H9 (cell line): ENCODE measurements around the gene ATF4. TPM values are rescaled to one million over a fixed set of nuclear protein-coding genes. Genes with fewer than 3 reads are reported as not detected.
A peak's percentile ranks its signal among the peaks of the same experiment; 100 is the strongest.
"Not testable (repeated sequence)": the region's sequence is repeated elsewhere in the genome, so short reads cannot be mapped to it uniquely, and the experiment has no call there.

Experiments
- DNase-seq: peaks from one replicate; pipeline ENCODE4 v3.0.0-alpha.2; 2017
- H2AFZ ChIP-seq: one replicate; pipeline ENCODE4 v1.6.1; 2013; ENCODE audit warnings: mild to moderate bottlenecking, low read length, control low read depth, moderate library complexity
- H2AK5ac ChIP-seq: 2 replicates; pipeline ENCODE4 v1.6.1; 2013; ENCODE audit warnings: low read length, control low read depth, mixed read lengths; ENCODE audit not compliant: insufficient read length
- H2BK120ac ChIP-seq: one replicate; pipeline ENCODE4 v1.6.1; 2013; ENCODE audit warnings: low read depth, mild to moderate bottlenecking, low read length, control low read depth, inconsistent platforms; ENCODE audit not compliant: poor library complexity, severe bottlenecking
- H2BK12ac ChIP-seq: 2 replicates; pipeline ENCODE4 v1.6.1; 2013; ENCODE audit warnings: low read length, control low read depth, mixed read lengths, low read depth; ENCODE audit not compliant: insufficient read length
- H2BK15ac ChIP-seq: 2 replicates; pipeline ENCODE4 v1.6.1; 2013; ENCODE audit warnings: low read depth, low read length, control low read depth
- H2BK20ac ChIP-seq: one replicate; pipeline ENCODE4 v1.6.1; 2013; ENCODE audit warnings: low read depth, mild to moderate bottlenecking, low read length, control low read depth, inconsistent platforms; ENCODE audit not compliant: poor library complexity, severe bottlenecking
- H2BK5ac ChIP-seq: 2 replicates; pipeline ENCODE4 v1.6.1; 2013; ENCODE audit warnings: low read length, control low read depth, mixed read lengths; ENCODE audit not compliant: insufficient read length
- H3K14ac ChIP-seq: 2 replicates; pipeline ENCODE4 v1.6.1; 2013; ENCODE audit warnings: low read length, control low read depth; ENCODE audit not compliant: insufficient read depth
- H3K18ac ChIP-seq: 2 replicates; pipeline ENCODE4 v1.6.1; 2013; ENCODE audit warnings: low read depth, mild to moderate bottlenecking, mixed read lengths, low read length, control low read depth; ENCODE audit not compliant: insufficient read length
- H3K23ac ChIP-seq: 2 replicates; pipeline ENCODE4 v1.6.1; 2013; ENCODE audit warnings: low read length, control low read depth, mixed read lengths, low read depth; ENCODE audit not compliant: insufficient read length
- H3K23me2 ChIP-seq: 2 replicates; pipeline ENCODE4 v1.6.1; 2013; ENCODE audit warnings: low read depth, mild to moderate bottlenecking, mixed read lengths, low read length, control low read depth; ENCODE audit not compliant: insufficient read length, poor library complexity, severe bottlenecking
- H3K27ac ChIP-seq: 2 replicates; pipeline ENCODE4 v1.5.1; 2013; ENCODE audit warnings: low read length, control low read depth, mixed read lengths, low read depth; ENCODE audit not compliant: insufficient read length
- H3K27me3 ChIP-seq: 2 replicates; pipeline ENCODE4 v1.6.1; 2013; ENCODE audit warnings: low read length, control low read depth, inconsistent platforms; ENCODE audit not compliant: insufficient read depth
- H3K4ac ChIP-seq: 2 replicates; pipeline ENCODE4 v1.6.1; 2013; ENCODE audit warnings: low read depth, mild to moderate bottlenecking, control low read depth, inconsistent platforms, low read length, moderate library complexity
- H3K4me1 ChIP-seq: 2 replicates; pipeline ENCODE4 v1.6.1; 2013; ENCODE audit warnings: low read length, control low read depth, inconsistent platforms; ENCODE audit not compliant: insufficient read depth
- H3K4me2 ChIP-seq: 2 replicates; pipeline ENCODE4 v1.6.1; 2013; ENCODE audit warnings: low read length, control low read depth, mixed read lengths; ENCODE audit not compliant: insufficient read length, insufficient read depth
- H3K56ac ChIP-seq: 2 replicates; pipeline ENCODE4 v1.6.1; 2013; ENCODE audit warnings: low read depth, mild to moderate bottlenecking, mixed read lengths, low read length, control low read depth; ENCODE audit not compliant: insufficient read length
- H3K79me1 ChIP-seq: 2 replicates; pipeline ENCODE4 v1.6.1; 2013; ENCODE audit warnings: low read depth, mild to moderate bottlenecking, moderate library complexity, low read length, control low read depth, inconsistent platforms; ENCODE audit not compliant: insufficient read depth, poor library complexity, severe bottlenecking
- H3K79me2 ChIP-seq: 2 replicates; pipeline ENCODE4 v1.6.1; 2013; ENCODE audit warnings: low read length, control low read depth, inconsistent platforms; ENCODE audit not compliant: insufficient read depth
- H3K9ac ChIP-seq: 2 replicates; pipeline ENCODE4 v1.6.1; 2013; ENCODE audit warnings: low read length, control low read depth, mixed read lengths; ENCODE audit not compliant: insufficient read length; ENCODE audit errors: extremely low read depth
- H3K9me3 ChIP-seq: one replicate; pipeline ENCODE4 v1.6.1; 2013; ENCODE audit warnings: low read depth, low read length, inconsistent platforms; ENCODE audit not compliant: control insufficient read depth
- H3T11ph ChIP-seq: one replicate; pipeline ENCODE4 v1.6.1; 2013; ENCODE audit warnings: mild to moderate bottlenecking, low read length, control low read depth, inconsistent platforms
- H4K20me1 ChIP-seq: one replicate; pipeline ENCODE4 v1.6.1; 2013; ENCODE audit not compliant: control insufficient read depth, insufficient read length, insufficient read depth
- H4K5ac ChIP-seq: 2 replicates; pipeline ENCODE4 v1.6.1; 2013; ENCODE audit warnings: low read depth, mild to moderate bottlenecking, mixed read lengths, low read length, control low read depth; ENCODE audit not compliant: insufficient read length
- H4K8ac ChIP-seq: replicated peaks from 2 replicates; pipeline ENCODE4 v1.6.1; 2013; ENCODE audit warnings: low read length, control low read depth, mixed read lengths, low read depth; ENCODE audit not compliant: insufficient read length
- H4K91ac ChIP-seq: 2 replicates; pipeline ENCODE4 v1.6.1; 2013; ENCODE audit warnings: low read depth, mild to moderate bottlenecking, moderate library complexity, mixed read lengths, low read length, control low read depth; ENCODE audit not compliant: insufficient read length
- H3K27ac Mint-ChIP-seq, 3 experiments: 2 replicates in 2 of 3; 3 replicates in 1 of 3; pipeline ENCODE4 v1.8.0; 2020 to 2021; ENCODE audit warnings: mixed read lengths in 3 of 3, mild to moderate bottlenecking in 1 of 3, moderate library complexity in 1 of 3
- H3K27me3 Mint-ChIP-seq: 2 replicates; pipeline ENCODE4 v1.8.0; 2021; ENCODE audit warnings: low read depth, mild to moderate bottlenecking, moderate library complexity, mixed read lengths
- H3K36me3 Mint-ChIP-seq, 3 experiments: 2 replicates in 2 of 3; 3 replicates in 1 of 3; pipeline ENCODE4 v1.8.0; 2020 to 2021; ENCODE audit warnings: low read depth in 3 of 3, mixed read lengths in 3 of 3; ENCODE audit not compliant: insufficient read depth in 1 of 3
- H3K4me1 Mint-ChIP-seq, 2 experiments: 2 replicates each; pipeline ENCODE4 v1.8.0; 2020; ENCODE audit warnings: mixed read lengths in 2 of 2
- H3K4me3 Mint-ChIP-seq, 2 experiments: 2 replicates in 1 of 2; 3 replicates in 1 of 2; pipeline ENCODE4 v1.8.0; 2020 to 2021; ENCODE audit warnings: mild to moderate bottlenecking in 2 of 2, mixed read lengths in 2 of 2, moderate library complexity in 1 of 2
- H3K9me3 Mint-ChIP-seq, 2 experiments: 2 replicates in 1 of 2; 3 replicates in 1 of 2; pipeline ENCODE4 v1.8.0; 2020; ENCODE audit warnings: mild to moderate bottlenecking in 2 of 2, mixed read lengths in 2 of 2, moderate library complexity in 1 of 2
- WGBS: extraction: QIAGEN DNeasy Blood & Tissue Kit; methylation state at CpG from one replicate; pipeline ENCODE4 v1.1.7; 2013; ENCODE audit warnings: missing lambda C conversion rate, low lambda C conversion rate, mixed read lengths; ENCODE audit not compliant: insufficient read length; ENCODE audit errors: extremely low coverage; 5-methylcytosine and 5-hydroxymethylcytosine counted together
- total RNA-seq: library from RNA; stranded (reverse); gene quantifications from 2 replicates; pipeline ENCODE4 v1.2.1, GENCODE V29; 2021
- TF ChIP-seq, protein P1 (sequence below): fragments of 200-600 bp; sonication (generic); conservative IDR thresholded peaks from 3 replicates; pipeline ENCODE4 v1.8.0; 2021; ENCODE audit warnings: antibody characterized with exemption, mild to moderate bottlenecking

Gene ATF4
- total RNA-seq, 1 experiment from 2014 or later = 455 TPM

DNA sequence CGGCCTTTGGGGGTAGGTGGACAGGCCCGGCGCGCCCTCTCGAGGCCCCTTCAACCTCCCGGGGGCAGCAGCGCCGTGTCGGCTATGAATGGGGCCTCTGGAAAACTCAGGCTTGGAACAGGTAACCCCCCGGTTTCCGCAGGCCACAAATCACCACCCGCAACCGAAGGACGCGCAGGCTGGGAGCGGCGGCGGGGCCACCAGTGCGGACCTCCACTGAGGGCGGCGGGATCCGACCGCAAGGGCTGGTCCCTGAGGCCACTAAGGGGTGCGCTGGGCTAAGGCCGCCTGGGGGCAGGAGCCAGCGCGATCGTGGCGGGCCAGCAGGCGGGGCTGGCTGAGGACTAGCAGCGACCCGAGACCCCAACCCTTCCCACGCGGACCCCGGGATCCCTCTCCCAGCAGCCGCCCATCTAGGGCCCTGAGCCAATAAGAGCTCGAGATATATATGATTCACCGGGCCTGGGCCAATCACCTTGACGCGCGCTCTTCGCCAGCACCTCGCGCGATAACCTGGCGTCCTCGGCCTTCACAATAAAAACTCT, 609 bp upstream of the ATF4 start:
- Histone ChIP-seq H3K23me2 (peaks cover 13% of the 10 kb centered on the region), H2BK5ac (no peak overlapping the region), H3K27ac (peak overlapping the region; percentile 75), H3K9me3 (no peaks in the 10 kb centered on the region), H4K91ac (no peak overlapping the region), H3K23ac (no peak overlapping the region), H2BK20ac (no peak overlapping the region), H3K79me2 (peaks cover 8% of the 10 kb centered on the region; the same call in 1 of the 2 replicates), H4K5ac (no peak overlapping the region), H3K27me3 (no peaks in the 10 kb centered on the region; the same call in 1 of the 2 replicates), H2AK5ac (no peak overlapping the region), H2BK15ac (no peak overlapping the region), H3K18ac (peak overlapping the region; percentile 46), H3K9ac (peak overlapping the region; percentile 67), H3K56ac (no peak overlapping the region), H2BK12ac (no peak overlapping the region), H2BK120ac (no peak overlapping the region), H3K4me1 (no peaks in the 10 kb centered on the region; the same call in 1 of the 2 replicates), H3K14ac (peak overlapping the region; percentile 58), H3K4ac (no peak overlapping the region), H4K20me1 (peaks cover 9% of the 10 kb centered on the region), H2AFZ (no peak overlapping the region), H3K4me2 (peak overlapping the region; percentile 73), H3T11ph (no peak overlapping the region), H4K8ac (no peak overlapping the region), H3K79me1 (no peaks in the 10 kb centered on the region)
- Mint-ChIP-seq H3K4me3 (peak overlapping the region; percentile 94 to 98), H3K36me3 (peaks cover 35 to 71% (median 56%) of the 10 kb centered on the region in 3 experiments), H3K27ac (peak overlapping the region; percentile 100), H3K27me3 (peaks cover 46% of the 10 kb centered on the region), H3K9me3 (peaks cover 0 to 2% of the 10 kb centered on the region in 2 experiments; a peak in 3 of 5 replicates), H3K4me1 (peaks cover 25 to 26% of the 10 kb centered on the region in 2 experiments)
- TF ChIP-seq, protein P1, sequence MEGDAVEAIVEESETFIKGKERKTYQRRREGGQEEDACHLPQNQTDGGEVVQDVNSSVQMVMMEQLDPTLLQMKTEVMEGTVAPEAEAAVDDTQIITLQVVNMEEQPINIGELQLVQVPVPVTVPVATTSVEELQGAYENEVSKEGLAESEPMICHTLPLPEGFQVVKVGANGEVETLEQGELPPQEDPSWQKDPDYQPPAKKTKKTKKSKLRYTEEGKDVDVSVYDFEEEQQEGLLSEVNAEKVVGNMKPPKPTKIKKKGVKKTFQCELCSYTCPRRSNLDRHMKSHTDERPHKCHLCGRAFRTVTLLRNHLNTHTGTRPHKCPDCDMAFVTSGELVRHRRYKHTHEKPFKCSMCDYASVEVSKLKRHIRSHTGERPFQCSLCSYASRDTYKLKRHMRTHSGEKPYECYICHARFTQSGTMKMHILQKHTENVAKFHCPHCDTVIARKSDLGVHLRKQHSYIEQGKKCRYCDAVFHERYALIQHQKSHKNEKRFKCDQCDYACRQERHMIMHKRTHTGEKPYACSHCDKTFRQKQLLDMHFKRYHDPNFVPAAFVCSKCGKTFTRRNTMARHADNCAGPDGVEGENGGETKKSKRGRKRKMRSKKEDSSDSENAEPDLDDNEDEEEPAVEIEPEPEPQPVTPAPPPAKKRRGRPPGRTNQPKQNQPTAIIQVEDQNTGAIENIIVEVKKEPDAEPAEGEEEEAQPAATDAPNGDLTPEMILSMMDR = peak; percentile 48; the same call in 2 of the 3 replicates
- DNase-seq = peak; percentile 98
- no CpG with 5 or more reads among the region's 47 CpGs for WGBS

DNA sequence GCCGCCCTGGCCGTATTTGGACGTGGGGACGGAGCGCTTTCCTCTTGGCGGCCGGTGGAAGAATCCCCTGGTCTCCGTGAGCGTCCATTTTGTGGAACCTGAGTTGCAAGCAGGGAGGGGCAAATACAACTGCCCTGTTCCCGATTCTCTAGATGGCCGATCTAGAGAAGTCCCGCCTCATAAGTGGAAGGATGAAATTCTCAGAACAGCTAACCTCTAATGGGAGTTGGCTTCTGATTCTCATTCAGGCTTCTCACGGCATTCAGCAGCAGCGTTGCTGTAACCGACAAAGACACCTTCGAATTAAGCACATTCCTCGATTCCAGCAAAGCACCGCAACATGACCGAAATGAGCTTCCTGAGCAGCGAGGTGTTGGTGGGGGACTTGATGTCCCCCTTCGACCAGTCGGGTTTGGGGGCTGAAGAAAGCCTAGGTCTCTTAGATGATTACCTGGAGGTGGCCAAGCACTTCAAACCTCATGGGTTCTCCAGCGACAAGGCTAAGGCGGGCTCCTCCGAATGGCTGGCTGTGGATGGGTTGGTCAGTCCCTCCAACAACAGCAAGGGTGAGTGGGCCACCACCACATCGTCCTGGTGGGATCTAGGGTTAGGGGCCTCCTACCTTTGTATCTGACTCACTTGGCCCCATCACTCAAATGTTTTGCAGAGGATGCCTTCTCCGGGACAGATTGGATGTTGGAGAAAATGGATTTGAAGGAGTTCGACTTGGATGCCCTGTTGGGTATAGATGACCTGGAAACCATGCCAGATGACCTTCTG, 934 bp downstream of the ATF4 start:
- not testable (repeated sequence) for H2AK5ac ChIP-seq, H3K4me1 ChIP-seq, H3K4ac ChIP-seq, H2BK15ac ChIP-seq, H4K8ac ChIP-seq, H2BK20ac ChIP-seq, DNase-seq, H4K5ac ChIP-seq, H3K9me3 ChIP-seq, H3K9me3 Mint-ChIP-seq, H2BK12ac ChIP-seq, H4K20me1 ChIP-seq, H3K79me1 ChIP-seq, H3K56ac ChIP-seq, H3T11ph ChIP-seq, H4K91ac ChIP-seq, H3K27ac ChIP-seq, H2BK5ac ChIP-seq, H2BK120ac ChIP-seq, H3K23ac ChIP-seq, H2AFZ ChIP-seq, H3K79me2 ChIP-seq, H3K27me3 ChIP-seq
- peak overlapping the region; percentile 94 to 98 for H3K4me3 Mint-ChIP-seq
- H3K23me2 ChIP-seq = peaks cover 13% of the 10 kb centered on the region
- H3K36me3 Mint-ChIP-seq = peaks cover 28 to 68% (median 42%) of the 10 kb centered on the region in 3 experiments
- peak overlapping the region; percentile 97 for H3K9ac ChIP-seq
- H3K27ac Mint-ChIP-seq = peak overlapping the region; percentile 98 to 100 (median 100)
- peak overlapping the region; percentile 52 for H3K4me2 ChIP-seq
- H3K18ac ChIP-seq = peak overlapping the region; percentile 47
- H3K27me3 Mint-ChIP-seq = peaks cover 30% of the 10 kb centered on the region
- H3K14ac ChIP-seq = peak overlapping the region; percentile 86; the same call in 1 of the 2 replicates
- H3K4me1 Mint-ChIP-seq = peaks cover 27 to 29% of the 10 kb centered on the region in 2 experiments
- WGBS = no CpG with 5 or more reads among the region's 28 CpGs
